Osteoblast (primary cell): Measurements from ENCODE around the gene C1orf174. TPM values are rescaled to one million over a fixed set of nuclear protein-coding genes. Genes with fewer than 3 reads are reported as not detected.

Experiments
- DNase-seq: peaks from one replicate; pipeline ENCODE4 v3.0.0; 2011; ENCODE audit warnings: low spot score, mixed read lengths; ENCODE audit not compliant: insufficient read length; ENCODE audit errors: missing footprints
- H2AFZ ChIP-seq: 2 replicates; pipeline ENCODE4 v1.6.0; 2011; ENCODE audit warnings: mild to moderate bottlenecking, low read length
- H3K27ac ChIP-seq: 2 replicates; pipeline ENCODE4 v1.5.1; 2011; ENCODE audit warnings: mild to moderate bottlenecking, low read depth, low read length, moderate library complexity
- H3K27me3 ChIP-seq: 2 replicates; pipeline ENCODE4 v1.6.0; 2012; ENCODE audit warnings: mild to moderate bottlenecking, control low read depth, inconsistent platforms, low read length, moderate library complexity; ENCODE audit not compliant: insufficient read depth
- H3K36me3 ChIP-seq: 2 replicates; pipeline ENCODE4 v1.5.1; 2011; ENCODE audit warnings: mild to moderate bottlenecking, low read length, control low read depth, moderate library complexity; ENCODE audit not compliant: insufficient read depth
- H3K4me1 ChIP-seq: 2 replicates; pipeline ENCODE4 v1.5.1; 2011; ENCODE audit warnings: mild to moderate bottlenecking, low read length, control low read depth, moderate library complexity; ENCODE audit not compliant: insufficient read depth
- H3K4me2 ChIP-seq: 2 replicates; pipeline ENCODE4 v1.6.0; 2011; ENCODE audit warnings: mild to moderate bottlenecking, low read length; ENCODE audit not compliant: insufficient read depth
- H3K4me3 ChIP-seq: fragments of 200-600 bp; sonication (generic); 3 replicates; pipeline ENCODE4 v1.5.1; 2012; ENCODE audit warnings: mild to moderate bottlenecking, low read length, inconsistent platforms; ENCODE audit not compliant: insufficient read depth
- H3K79me2 ChIP-seq: 2 replicates; pipeline ENCODE4 v1.6.0; 2012; ENCODE audit warnings: mild to moderate bottlenecking, low read length, control low read depth, inconsistent platforms; ENCODE audit not compliant: insufficient read depth
- H3K9me3 ChIP-seq: 2 replicates; pipeline ENCODE4 v1.5.1; 2011; ENCODE audit warnings: low read depth, low read length, control low read depth
- H4K20me1 ChIP-seq: 2 replicates; pipeline ENCODE4 v1.6.0; 2012; ENCODE audit warnings: mild to moderate bottlenecking, low read length, control low read depth; ENCODE audit not compliant: insufficient read depth
- CTCF ChIP-seq: IDR thresholded peaks from 2 replicates; pipeline ENCODE4 v1.5.1; 2011; ENCODE audit warnings: mild to moderate bottlenecking, low read depth, low read length, moderate library complexity; ENCODE audit errors: extremely low read depth
- total RNA-seq: library from RNA; depleted of rRNA; stranded (reverse); fragments of >200 nt; gene quantifications from 2 replicates; pipeline ENCODE4 v1.2.3, GENCODE V29; 2012

C1orf174 gene
- total RNA-seq, 1 donor = 29.3 TPM

- H3K4me2 ChIP-seq = no peak overlapping the region
- no peak overlapping the region for H2AFZ ChIP-seq
- DNase-seq = peak; percentile 13
These were observed 14.5 kb downstream of the C1orf174 start for GRCh38 chr1:3885611-3886010.

GRCh38 chr1:3884966-3885365, 15.1 kb downstream of the C1orf174 start:
- H4K20me1 ChIP-seq = no peaks in the 10 kb centered on the region
- no peaks in the 10 kb centered on the region for H3K9me3 ChIP-seq
- no peaks in the 10 kb centered on the region for H3K27me3 ChIP-seq
- no peaks in the 10 kb centered on the region for H3K4me1 ChIP-seq
- H3K4me3 ChIP-seq = no peak overlapping the region
- no peak for DNase-seq
- no peak overlapping the region for H3K27ac ChIP-seq
- no peak overlapping the region for H2AFZ ChIP-seq
- no peak for TF ChIP-seq CTCF
- no peak overlapping the region for H3K4me2 ChIP-seq
- H3K79me2 ChIP-seq = no peaks in the 10 kb centered on the region
- peaks cover 17% of the 10 kb centered on the region for H3K36me3 ChIP-seq

More at GRCh38 chr1:3885611-3886010, 14.5 kb downstream of the C1orf174 start:
- H3K4me1 ChIP-seq = no peaks in the 10 kb centered on the region
- TF ChIP-seq CTCF = no peak
- no peak overlapping the region for H3K4me3 ChIP-seq
- H3K27ac ChIP-seq = no peak overlapping the region
- H3K36me3 ChIP-seq = peaks cover 23% of the 10 kb centered on the region
- H4K20me1 ChIP-seq = no peaks in the 10 kb centered on the region
- peaks cover 2% of the 10 kb centered on the region for H3K79me2 ChIP-seq
- no peaks in the 10 kb centered on the region for H3K9me3 ChIP-seq
- no peaks in the 10 kb centered on the region for H3K27me3 ChIP-seq

GRCh38 chr1:3883194-3883925, 16.7 kb downstream of the C1orf174 start:
- no peak overlapping the region for H3K4me3 ChIP-seq
- no peaks in the 10 kb centered on the region for H3K79me2 ChIP-seq
- H4K20me1 ChIP-seq = no peaks in the 10 kb centered on the region
- no peak overlapping the region for H3K27ac ChIP-seq
- H3K36me3 ChIP-seq = peaks cover 15% of the 10 kb centered on the region
- no peak for DNase-seq
- H2AFZ ChIP-seq = no peak overlapping the region
- no peak overlapping the region for H3K4me2 ChIP-seq
- TF ChIP-seq CTCF = no peak
- H3K4me1 ChIP-seq = no peaks in the 10 kb centered on the region
- no peaks in the 10 kb centered on the region for H3K27me3 ChIP-seq
- peaks cover 4% of the 10 kb centered on the region for H3K9me3 ChIP-seq

GRCh38 chr1:3881193-3881480, 18.9 kb downstream of the C1orf174 start:
- Histone ChIP-seq H3K9me3 (peaks cover 4% of the 10 kb centered on the region), H2AFZ (no peak overlapping the region), H3K36me3 (peaks cover 13% of the 10 kb centered on the region), H3K27me3 (no peaks in the 10 kb centered on the region), H3K4me1 (no peaks in the 10 kb centered on the region), H3K4me3 (no peak overlapping the region), H3K79me2 (no peaks in the 10 kb centered on the region), H3K4me2 (no peak overlapping the region), H3K27ac (no peak overlapping the region), H4K20me1 (no peaks in the 10 kb centered on the region)
- TF ChIP-seq CTCF = no peak
- DNase-seq = no peak
